Smooth muscle cell (in vitro differentiated cells): ENCODE data around the gene MSLN. TPM values are rescaled to one million over a fixed set of nuclear protein-coding genes. Genes with fewer than 3 reads are reported as not detected.
"Not testable (repeated sequence)": the region's sequence is repeated elsewhere in the genome, so short reads cannot be mapped to it uniquely, and the experiment has no call there.

Experiments
- DNase-seq: peaks from one replicate; lab custom pipeline; 2025; ENCODE audit not compliant: unreplicated experiment; lab: John Stamatoyannopoulos, UW
- H2AFZ ChIP-seq: fragments of 200-600 bp; sonication (generic); 2 replicates; pipeline ENCODE4 v1.6.0; 2016; ENCODE audit warnings: antibody characterized with exemption, low read depth, mild to moderate bottlenecking
- H3F3A ChIP-seq: fragments of 200-600 bp; sonication (generic); 2 replicates; pipeline ENCODE4 v1.6.0; 2017; ENCODE audit warnings: antibody characterized with exemption, low read depth
- H3K27ac ChIP-seq: fragments of 200-600 bp; sonication (generic); 2 replicates; pipeline ENCODE4 v1.5.1; 2016; ENCODE audit warnings: low read depth, mild to moderate bottlenecking
- H3K27me3 ChIP-seq: fragments of 200-600 bp; sonication (generic); 2 replicates; pipeline ENCODE4 v1.6.1; 2016; ENCODE audit warnings: low read depth, mild to moderate bottlenecking
- H3K36me3 ChIP-seq: fragments of 200-600 bp; sonication (generic); 2 replicates; pipeline ENCODE4 v1.5.1; 2016; ENCODE audit warnings: low read depth
- H3K4me1 ChIP-seq: fragments of 200-600 bp; sonication (generic); 2 replicates; pipeline ENCODE4 v1.5.1; 2016; ENCODE audit warnings: low read depth
- H3K4me2 ChIP-seq: fragments of 200-600 bp; sonication (generic); 2 replicates; pipeline ENCODE4 v1.6.0; 2016; ENCODE audit warnings: mild to moderate bottlenecking
- H3K4me3 ChIP-seq: fragments of 200-600 bp; sonication (generic); 2 replicates; pipeline ENCODE4 v1.5.1; 2016; ENCODE audit warnings: mild to moderate bottlenecking
- H3K79me2 ChIP-seq: fragments of 200-600 bp; sonication (generic); 2 replicates; pipeline ENCODE4 v1.6.0; 2016; ENCODE audit warnings: low read depth, mild to moderate bottlenecking
- H3K9ac ChIP-seq: fragments of 200-600 bp; sonication (generic); 2 replicates; pipeline ENCODE4 v1.6.0; 2016; ENCODE audit warnings: low read depth
- H3K9me3 ChIP-seq: fragments of 200-600 bp; sonication (generic); replicated peaks from 2 replicates; pipeline ENCODE4 v1.5.1; 2016; ENCODE audit warnings: low read depth
- H4K20me1 ChIP-seq: fragments of 200-600 bp; sonication (generic); 2 replicates; pipeline ENCODE4 v1.6.0; 2016; ENCODE audit warnings: low read depth
- CTCF ChIP-seq: fragments of 200-600 bp; sonication (generic); IDR thresholded peaks from 2 replicates; pipeline ENCODE4 v1.5.1; 2017; ENCODE audit warnings: borderline replicate concordance, mild to moderate bottlenecking, antibody characterized with exemption; ENCODE audit not compliant: insufficient read depth, poor library complexity, severe bottlenecking
- WGBS: methylation state at CpG from one replicate; pipeline ENCODE4 v1.1.7; 2016; ENCODE audit warnings: low lambda C conversion rate; 5-methylcytosine and 5-hydroxymethylcytosine counted together
- polyA plus RNA-seq: library from polyadenylated mRNA; unstranded; fragments of >200 nt; fragmentation: Nextera tagmentation; extraction: Ambion mirVana; gene quantifications from 2 replicates; pipeline ENCODE4 v1.2.1, GENCODE V29; 2016
- total RNA-seq: library from RNA; depleted of rRNA; stranded (reverse); fragments of >200 nt; gene quantifications from 2 replicates; pipeline ENCODE4 v1.2.3, GENCODE V29; 2014

Gene MSLN
- total and polyA plus RNA-seq, 2 experiments from 2014 or later: 0.26 to 3.7 TPM

DNA sequence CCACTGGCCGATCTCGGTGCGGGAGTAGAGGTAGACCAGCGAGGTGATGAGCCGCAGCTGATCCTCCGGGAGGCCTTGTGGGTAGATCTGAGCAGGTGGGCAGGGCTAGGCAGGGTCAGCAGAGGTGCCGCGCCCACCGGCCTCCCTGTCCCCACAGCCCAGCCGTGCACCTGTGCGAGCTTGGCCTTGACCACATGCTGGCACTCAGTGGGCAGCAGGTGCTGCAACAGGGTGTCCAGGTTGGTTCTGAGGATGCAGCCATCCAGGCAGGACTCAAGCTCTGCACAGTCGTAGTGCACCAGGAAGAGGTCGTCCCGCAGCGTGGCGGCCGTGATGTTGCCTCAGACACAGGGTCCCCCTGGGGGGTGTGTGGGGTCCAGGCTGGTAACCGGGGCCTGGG, 12.4 kb downstream of the MSLN start:
- TF ChIP-seq CTCF: no peak
- no peak overlapping the region for H3K4me3 ChIP-seq
- no peak for DNase-seq
- no peaks in the 10 kb centered on the region for H3K36me3 ChIP-seq
- H3K4me1 ChIP-seq: no peaks in the 10 kb centered on the region
- 92% methylated on average over 18 of the region's 18 CpGs for WGBS
- no peak overlapping the region for H3K4me2 ChIP-seq
- H2AFZ ChIP-seq: no peak overlapping the region
- no peaks in the 10 kb centered on the region for H3K79me2 ChIP-seq
- no peaks in the 10 kb centered on the region for H4K20me1 ChIP-seq
- H3K9me3 ChIP-seq: no peaks in the 10 kb centered on the region
- H3F3A ChIP-seq: no peaks in the 10 kb centered on the region
- no peak overlapping the region for H3K9ac ChIP-seq
- no peaks in the 10 kb centered on the region for H3K27me3 ChIP-seq
- H3K27ac ChIP-seq: no peak overlapping the region

DNA sequence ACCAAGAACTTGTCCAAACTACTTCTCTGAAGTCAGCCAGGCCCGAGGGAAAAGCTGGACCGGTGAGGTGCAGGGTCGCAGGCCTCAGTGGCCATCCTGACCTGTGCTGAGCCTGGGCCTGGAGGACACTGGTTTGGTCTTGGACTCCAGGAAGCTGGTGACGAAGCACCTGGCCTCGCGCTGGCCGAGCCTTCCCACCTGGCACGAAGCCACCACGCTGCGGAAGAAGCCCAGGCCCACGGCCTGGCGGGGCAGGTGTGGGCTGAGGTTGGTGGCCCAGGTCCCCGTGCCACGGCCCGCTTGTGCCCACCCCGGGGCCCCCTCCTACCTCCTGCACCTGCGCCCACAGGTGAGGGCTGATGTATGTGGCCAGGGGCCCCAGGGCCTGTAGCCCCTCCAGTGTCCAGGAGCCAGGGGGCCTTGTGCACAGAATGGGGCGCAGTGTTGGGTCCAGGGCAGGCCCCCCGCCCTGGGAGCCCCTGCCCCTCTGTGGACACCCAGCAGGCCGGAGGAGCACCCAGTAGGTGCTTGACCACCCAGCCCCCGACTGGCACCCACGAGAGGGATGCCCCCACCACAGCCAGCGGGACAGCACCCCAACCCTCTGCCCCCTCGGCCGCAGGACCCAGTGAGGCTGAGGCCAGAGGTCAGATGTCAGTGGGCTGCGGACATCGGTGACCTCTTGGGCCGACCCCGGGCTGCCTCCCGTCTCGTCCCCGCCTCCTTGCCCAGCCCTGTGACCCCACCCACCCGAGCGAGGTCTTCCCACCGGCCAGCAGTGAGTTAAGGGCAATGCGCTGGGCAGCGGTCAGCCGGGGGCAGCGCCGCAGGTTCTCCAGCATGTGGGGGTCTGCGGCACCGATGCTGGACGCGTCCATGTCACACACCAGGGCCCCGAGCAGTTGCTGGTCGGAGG, 13.8 kb downstream of the MSLN start:
- WGBS: 91% methylated on average over 37 of the region's 46 CpGs

DNA sequence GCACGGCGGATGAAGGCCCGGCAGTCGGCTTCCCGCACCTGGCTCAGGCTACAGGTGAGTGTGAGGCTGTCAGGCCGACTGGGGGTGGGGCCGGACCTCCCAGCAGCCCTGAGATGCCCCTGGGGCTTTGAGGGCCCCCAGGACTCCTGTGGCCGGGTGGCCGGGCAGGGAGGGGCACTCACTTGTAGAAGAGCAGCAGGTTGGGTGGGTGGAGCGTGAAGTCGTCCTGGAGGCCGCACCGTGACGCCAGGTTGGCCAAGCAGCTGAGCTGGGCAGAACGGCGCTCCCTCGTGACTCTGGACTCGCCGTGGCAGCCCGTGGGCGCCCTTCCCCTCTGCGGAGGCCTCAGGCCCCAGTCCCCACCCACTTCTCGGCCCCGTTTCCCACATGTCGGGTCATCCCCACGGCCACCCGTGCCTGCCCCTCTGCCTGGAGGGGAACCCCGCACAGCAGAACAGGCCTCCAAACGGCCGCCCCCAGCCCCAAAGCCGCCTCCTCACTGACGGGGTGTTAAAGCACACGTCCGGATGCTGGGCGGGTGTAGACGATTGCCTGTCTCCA, 14.8 kb downstream of the MSLN start:
- Histone ChIP-seq H3K4me3 (no peak overlapping the region), H3K36me3 (no peaks in the 10 kb centered on the region), H3K4me1 (no peaks in the 10 kb centered on the region), H4K20me1 (no peaks in the 10 kb centered on the region), H3K9me3 (no peaks in the 10 kb centered on the region), H3K27ac (no peak overlapping the region), H3F3A (no peaks in the 10 kb centered on the region), H3K9ac (no peak overlapping the region), H2AFZ (no peak overlapping the region), H3K27me3 (no peaks in the 10 kb centered on the region), H3K4me2 (no peak overlapping the region), H3K79me2 (no peaks in the 10 kb centered on the region)
- TF ChIP-seq CTCF: no peak
- 87% methylated on average over 23 of the region's 36 CpGs for WGBS
- no peak for DNase-seq

More for the DNA sequence above, 13.8 kb downstream of the MSLN start:
- H3K27me3 ChIP-seq: no peaks in the 10 kb centered on the region
- H3K4me3 ChIP-seq: no peak overlapping the region
- H3K36me3 ChIP-seq: no peaks in the 10 kb centered on the region
- H3K4me1 ChIP-seq: no peaks in the 10 kb centered on the region
- H3F3A ChIP-seq: no peaks in the 10 kb centered on the region
- no peaks in the 10 kb centered on the region for H3K9me3 ChIP-seq
- H4K20me1 ChIP-seq: no peaks in the 10 kb centered on the region
- H3K27ac ChIP-seq: no peak overlapping the region
- DNase-seq: no peak
- TF ChIP-seq CTCF: no peak
- no peak overlapping the region for H3K4me2 ChIP-seq
- no peak overlapping the region for H2AFZ ChIP-seq
- H3K79me2 ChIP-seq: no peaks in the 10 kb centered on the region
- no peak overlapping the region for H3K9ac ChIP-seq

- 96% methylated on average over 10 of the region's 10 CpGs for WGBS
- not testable (repeated sequence) for H3K9ac ChIP-seq
These were observed 15.8 kb downstream of the MSLN start for GRCh38 chr16:776298-776697.

More at GRCh38 chr16:776298-776697, 15.8 kb downstream of the MSLN start:
- H4K20me1 ChIP-seq, H3K4me3 ChIP-seq, H3K79me2 ChIP-seq, H3K36me3 ChIP-seq, H3K27ac ChIP-seq, H2AFZ ChIP-seq, H3K4me2 ChIP-seq, DNase-seq, H3K27me3 ChIP-seq, H3K9me3 ChIP-seq, H3K4me1 ChIP-seq, H3F3A ChIP-seq: not testable (repeated sequence)
